ENCODE measurements around the gene PITX3. TPM values are rescaled to one million over a fixed set of nuclear protein-coding genes. Genes with fewer than 3 reads are reported as not detected.
A peak's percentile ranks its signal among the peaks of the same experiment; 100 is the strongest.
"Not testable (repeated sequence)": the region's sequence is repeated elsewhere in the genome, so short reads cannot be mapped to it uniquely, and the experiment has no call there.

PITX3 gene
- total RNA-seq, 2 experiments from 2014 or later, result 0.31 TPM; not detected in 1

GRCh38 chr10:102188941-102189898, 52.1 kb downstream of the PITX3 start:
- Mint-ChIP-seq H3K4me1 (peaks cover 12% of the 10 kb centered on the region), H3K27ac (peak overlapping the region; percentile 14), H3K9me3 (peaks cover 18% of the 10 kb centered on the region)
- H3K36me3 Mint-ChIP-seq, H3K4me3 Mint-ChIP-seq, H3K27me3 Mint-ChIP-seq: not testable (repeated sequence)
- DNase-seq, result peak; percentile 9

DNA sequence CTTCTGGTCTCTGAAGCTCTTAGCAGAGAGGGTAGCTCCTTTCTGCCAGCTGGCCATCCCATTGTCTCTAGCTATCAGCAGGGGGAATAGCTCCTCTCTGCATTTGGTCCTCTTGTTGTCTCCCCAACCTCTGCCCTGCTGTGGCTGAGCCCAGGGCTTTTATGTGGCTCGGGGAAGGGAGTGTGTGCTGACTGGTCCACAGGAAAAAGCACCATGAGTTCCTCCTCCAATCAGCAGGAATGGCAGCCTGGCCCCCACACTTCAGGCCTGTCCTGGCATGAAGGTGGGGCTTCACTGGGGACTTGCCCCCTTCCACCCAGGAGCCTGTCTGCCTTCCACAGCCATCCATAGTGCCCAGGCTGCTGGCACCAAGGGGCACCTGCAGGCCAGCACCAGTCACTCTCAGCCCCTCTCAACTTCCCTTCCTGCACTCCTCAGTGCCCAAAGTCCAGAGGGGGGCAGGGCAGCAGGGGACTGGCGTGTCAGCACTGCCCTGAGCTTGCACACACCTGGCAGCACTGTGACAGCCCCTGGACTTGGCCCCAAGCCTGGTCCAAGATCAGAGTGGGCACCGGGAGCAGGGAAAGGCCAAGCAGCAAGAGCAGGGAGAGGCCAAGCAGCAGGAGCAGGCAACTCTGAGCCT, 52.9 kb downstream of the PITX3 start:
- no peak for DNase-seq
- H3K36me3 Mint-ChIP-seq, result peaks cover 7% of the 10 kb centered on the region
- no peaks in the 10 kb centered on the region for H3K27me3 Mint-ChIP-seq
- H3K4me3 Mint-ChIP-seq, result no peak overlapping the region
- H3K9me3 Mint-ChIP-seq, result peaks cover 19% of the 10 kb centered on the region
- H3K27ac Mint-ChIP-seq, result no peak overlapping the region
- peaks cover 12% of the 10 kb centered on the region for H3K4me1 Mint-ChIP-seq

DNA sequence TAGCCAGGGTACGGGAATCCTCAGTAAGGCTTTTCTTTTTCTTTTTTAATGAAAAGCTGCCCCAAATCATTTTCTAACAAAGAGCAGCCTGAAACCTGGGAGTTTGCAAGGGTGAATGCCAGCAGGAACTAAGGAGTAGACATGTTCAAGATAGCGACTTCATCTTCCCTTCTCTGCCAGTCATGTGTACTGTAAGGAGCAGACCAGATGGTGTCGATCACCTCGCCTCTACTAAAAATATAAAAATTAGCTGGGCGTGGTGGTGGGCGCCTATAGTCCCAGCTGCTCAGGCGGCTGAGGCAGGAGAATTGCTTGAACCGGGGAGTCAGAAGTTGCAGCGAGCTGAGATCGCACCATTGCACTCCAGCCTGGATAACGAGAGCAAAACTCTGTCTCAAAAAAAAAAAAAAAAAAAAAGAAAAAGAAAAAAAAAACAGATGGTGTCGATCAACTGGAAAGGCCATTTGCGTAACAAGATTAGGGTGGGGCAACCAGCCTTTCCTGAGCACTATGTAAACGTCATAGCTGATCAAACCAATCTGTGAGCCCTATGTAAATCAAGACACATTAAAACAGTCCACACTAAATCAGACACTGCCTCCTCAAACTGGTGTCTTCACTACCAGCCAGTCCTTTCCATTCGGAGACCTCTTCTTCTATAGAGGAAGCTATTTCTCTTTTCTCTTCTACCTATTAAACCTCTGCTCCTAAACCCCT, 55.3 kb downstream of the PITX3 start:
- Mint-ChIP-seq H3K36me3 (peaks cover 6% of the 10 kb centered on the region), H3K4me3 (no peak overlapping the region), H3K27me3 (no peaks in the 10 kb centered on the region), H3K27ac (no peak overlapping the region), H3K4me1 (peaks cover 12% of the 10 kb centered on the region), H3K9me3 (peaks cover 9% of the 10 kb centered on the region)
- no peak for DNase-seq

GRCh38 chr10:102185272-102185671, 56.0 kb downstream of the PITX3 start:
- Mint-ChIP-seq H3K27ac (no peak overlapping the region), H3K36me3 (peaks cover 6% of the 10 kb centered on the region), H3K4me3 (no peak overlapping the region), H3K9me3 (peaks cover 9% of the 10 kb centered on the region), H3K27me3 (no peaks in the 10 kb centered on the region), H3K4me1 (peaks cover 12% of the 10 kb centered on the region)
- DNase-seq, result no peak

GRCh38 chr10:102184606-102185005, 56.7 kb downstream of the PITX3 start:
- Mint-ChIP-seq H3K4me1 (peaks cover 9% of the 10 kb centered on the region), H3K9me3 (peaks cover 9% of the 10 kb centered on the region), H3K27ac (no peak overlapping the region), H3K4me3 (no peak overlapping the region), H3K36me3 (peaks cover 6% of the 10 kb centered on the region), H3K27me3 (no peaks in the 10 kb centered on the region)
- no peak for DNase-seq

Other genes with a start within 250 kb of the PITX3 start
- gene ARMH3, start 185.3 kb downstream of the PITX3 start, total RNA-seq, result 10 to 100 TPM; 21.5 to 21.9 TPM
- 10 to 100 TPM; 21.2 to 21.3 TPM for gene HPS6, start 176.2 kb downstream of the PITX3 start, total RNA-seq
- gene LDB1, start 121.1 kb downstream of the PITX3 start, total RNA-seq, result 10 to 100 TPM; 68.0 to 71.5 TPM
- gene PPRC1, start 108.5 kb downstream of the PITX3 start, total RNA-seq, result 100 to 1,000 TPM; 104 to 111 TPM
- gene NOLC1, start 89.1 kb downstream of the PITX3 start, total RNA-seq, result 100 to 1,000 TPM; 337 to 346 TPM
- gene ELOVL3, start 15.2 kb downstream of the PITX3 start, total RNA-seq, result not detected
- gene GBF1, start 4.0 kb upstream of the PITX3 start, total RNA-seq, result 10 to 100 TPM; 29.3 to 29.5 TPM
- gene NFKB2, start 154.2 kb upstream of the PITX3 start, total RNA-seq, result 100 to 1,000 TPM; 247 to 263 TPM
- gene PSD, start 177.3 kb upstream of the PITX3 start, total RNA-seq, result 1 to 10 TPM; 5.2 to 7.6 TPM
- gene FBXL15, start 179.3 kb upstream of the PITX3 start, total RNA-seq, result 10 to 100 TPM; 11.7 to 13.0 TPM
- gene CUEDC2, start 191.1 kb upstream of the PITX3 start, total RNA-seq, result 10 to 100 TPM; 66.3 to 73.8 TPM
- gene C10orf95, start 210.0 kb upstream of the PITX3 start, total RNA-seq, result under 1 TPM; 0.49 to 0.62 TPM